Measurements from ENCODE around the gene AMN. TPM values are rescaled to one million over a fixed set of nuclear protein-coding genes. Genes with fewer than 3 reads are reported as not detected.

Gene AMN
- total and polyA plus RNA-seq, 2 experiments from 2014 or later: 0.69 to 1.2 TPM

DNA sequence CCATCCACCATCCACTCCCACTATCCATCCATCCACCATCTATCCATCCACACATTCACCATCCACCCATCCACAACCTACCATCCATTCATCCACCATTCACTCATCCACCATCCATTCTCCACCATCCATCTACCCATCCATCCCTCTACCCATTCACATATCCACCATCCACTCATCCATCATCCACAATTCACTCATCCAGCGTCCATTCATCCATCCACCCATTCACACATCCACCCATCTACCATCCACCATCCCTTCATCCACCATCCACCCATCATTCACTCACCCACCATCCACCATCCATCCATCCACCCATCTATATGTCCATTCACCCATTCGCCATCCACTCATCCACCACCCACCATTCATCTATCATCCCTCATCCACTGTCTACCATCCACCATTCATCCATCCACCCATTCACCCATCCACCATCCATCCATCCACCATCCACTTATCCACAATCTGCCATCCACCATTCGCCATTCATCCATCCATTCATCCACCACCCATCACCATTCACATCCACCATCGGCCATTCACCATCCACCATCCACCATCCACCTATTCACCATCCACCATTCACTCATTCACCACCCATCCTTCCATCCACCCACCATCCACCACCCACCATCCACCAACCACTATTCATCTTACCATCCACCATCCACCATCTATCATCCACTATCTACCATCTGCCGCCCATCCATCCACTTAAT lies 2.0 kb upstream of the AMN start (continued):
- TF ChIP-seq ZNF462 (CRISPR knock-in tag; IDR thresholded peaks at IDR 0.05) (no peak), REST (IDR thresholded peaks at IDR 0.05; ENCODE audit: unreplicated experiment) (no peak)

DNA sequence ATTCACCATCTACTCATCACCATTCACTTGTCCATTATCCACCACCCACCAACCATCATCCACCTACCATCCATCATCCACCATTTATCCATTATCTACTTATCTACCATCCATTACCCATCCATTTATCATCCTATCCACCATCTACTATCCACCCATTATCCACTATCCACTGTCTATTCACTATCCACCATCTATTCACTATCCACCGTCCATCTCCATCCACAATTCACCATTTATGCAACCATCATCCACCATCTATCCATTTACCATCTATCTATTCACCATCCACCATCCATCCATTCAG lies 1.5 kb upstream of the AMN start:
- ATAC-seq (no peak), DNase-seq (ENCODE audit: low spot score) (no peak)
- Mint-ChIP-seq H3K4me3 (no peak overlapping the region), H3K4me1 (peaks cover 4% of the 10 kb centered on the region), H3K36me3 (ENCODE audit: low read depth) (no peaks in the 10 kb centered on the region), H3K27ac (no peak overlapping the region), H3K9me3 (no peaks in the 10 kb centered on the region), H3K27me3 (ENCODE audit: insufficient read depth, low read depth, poor library complexity) (peaks cover 16% of the 10 kb centered on the region)
- no peak overlapping the region for H2AFZ ChIP-seq
- no peaks in the 10 kb centered on the region; the same call in 1 of the 2 replicates for H4K20me1 ChIP-seq (replicated peaks; ENCODE audit: insufficient read depth)
- H3K4me3 ChIP-seq: no peak overlapping the region
- no peak overlapping the region for H3K4me2 ChIP-seq
- no peaks in the 10 kb centered on the region for H3K79me2 ChIP-seq (replicated peaks; ENCODE audit: insufficient read depth)
- H3F3A ChIP-seq (replicated peaks; ENCODE audit: low read depth): peaks cover 6% of the 10 kb centered on the region
- H3K9me2 ChIP-seq (ENCODE audit: insufficient read depth): peaks cover 13% of the 10 kb centered on the region
- H3K4me1 ChIP-seq (ENCODE audit: insufficient read depth): peaks cover 3% of the 10 kb centered on the region
- no peaks in the 10 kb centered on the region for H3K36me3 ChIP-seq (ENCODE audit: insufficient read depth)
- H3K27ac ChIP-seq (ENCODE audit: low read depth): no peak overlapping the region
- peaks cover 52% of the 10 kb centered on the region for H3K27me3 ChIP-seq (ENCODE audit: insufficient read depth)
- TF ChIP-seq, protein P1, sequence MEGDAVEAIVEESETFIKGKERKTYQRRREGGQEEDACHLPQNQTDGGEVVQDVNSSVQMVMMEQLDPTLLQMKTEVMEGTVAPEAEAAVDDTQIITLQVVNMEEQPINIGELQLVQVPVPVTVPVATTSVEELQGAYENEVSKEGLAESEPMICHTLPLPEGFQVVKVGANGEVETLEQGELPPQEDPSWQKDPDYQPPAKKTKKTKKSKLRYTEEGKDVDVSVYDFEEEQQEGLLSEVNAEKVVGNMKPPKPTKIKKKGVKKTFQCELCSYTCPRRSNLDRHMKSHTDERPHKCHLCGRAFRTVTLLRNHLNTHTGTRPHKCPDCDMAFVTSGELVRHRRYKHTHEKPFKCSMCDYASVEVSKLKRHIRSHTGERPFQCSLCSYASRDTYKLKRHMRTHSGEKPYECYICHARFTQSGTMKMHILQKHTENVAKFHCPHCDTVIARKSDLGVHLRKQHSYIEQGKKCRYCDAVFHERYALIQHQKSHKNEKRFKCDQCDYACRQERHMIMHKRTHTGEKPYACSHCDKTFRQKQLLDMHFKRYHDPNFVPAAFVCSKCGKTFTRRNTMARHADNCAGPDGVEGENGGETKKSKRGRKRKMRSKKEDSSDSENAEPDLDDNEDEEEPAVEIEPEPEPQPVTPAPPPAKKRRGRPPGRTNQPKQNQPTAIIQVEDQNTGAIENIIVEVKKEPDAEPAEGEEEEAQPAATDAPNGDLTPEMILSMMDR (conservative IDR thresholded peaks at IDR 0.05; ENCODE audit: low read depth in 2 of 2): no peak

All from GM23338 (cell line).